PFSK-1 (cell line): ENCODE data around the gene EIF3A. TPM values are rescaled to one million over a fixed set of nuclear protein-coding genes. Genes with fewer than 3 reads are reported as not detected.

Experiments
- FOXP2 ChIP-seq: optimal IDR thresholded peaks from 2 replicates; pipeline ENCODE3; 2011; ENCODE audit warnings: borderline replicate concordance, control low read depth, inconsistent platforms; ENCODE audit not compliant: insufficient read depth; ENCODE audit errors: extremely low read length, extremely low read depth
- POLR2AphosphoS5 ChIP-seq: IDR thresholded peaks from 2 replicates; pipeline ENCODE4 v1.6.1; 2012; ENCODE audit warnings: low read depth, mild to moderate bottlenecking, control low read depth, low read length, moderate library complexity
- REST ChIP-seq, 2 experiments: IDR thresholded peaks; 2 replicates each; pipeline versions ENCODE4 v1.6.1 to v1.8.0; 2011 to 2012; ENCODE audit warnings: low read depth in 2 of 2, low read length in 2 of 2, control low read depth in 1 of 2, inconsistent platforms in 1 of 2, mild to moderate bottlenecking in 1 of 2, moderate library complexity in 1 of 2; ENCODE audit not compliant: insufficient read depth in 1 of 2
- SIN3A ChIP-seq: IDR thresholded peaks from 2 replicates; pipeline ENCODE4 v1.6.1; 2012; ENCODE audit warnings: mild to moderate bottlenecking, low read length, moderate library complexity, borderline replicate concordance; ENCODE audit not compliant: insufficient read depth
- TAF1 ChIP-seq: IDR thresholded peaks from 2 replicates; pipeline ENCODE4 v1.6.1; 2012; ENCODE audit warnings: low read length, control low read depth, borderline replicate concordance; ENCODE audit not compliant: insufficient read depth
- polyA plus RNA-seq: library from polyadenylated mRNA; unstranded; fragments of >200 nt; gene quantifications from one replicate; pipeline ENCODE4 v1.2.1, GENCODE V29; 2012; ENCODE audit warnings: low read depth, missing spikeins; ENCODE audit not compliant: insufficient read length

Gene EIF3A
- polyA plus RNA-seq, result 108 TPM

GRCh38 chr10:119080521-119081259 lies at the start of gene EIF3A:
TSS of gene EIF3A (minus strand) at chr10:119080817. CDS start at chr10:119080676, 141 bp downstream.
- TF ChIP-seq TAF1, result peak; percentile 98
- TF ChIP-seq FOXP2, result peak; percentile 72
- TF ChIP-seq SIN3A, result no peak
- TF ChIP-seq REST (IDR thresholded peaks at IDR 0.05; ENCODE audit: insufficient read depth in 1 of 2, low read depth in 2 of 2, low read length in 2 of 2), result no peak; a peak in 1 of 4 replicates
- peak; percentile 96 for TF ChIP-seq POLR2AphosphoS5

GRCh38 chr10:119129721-119130120 lies 49.1 kb upstream of the EIF3A start:
- TF ChIP-seq POLR2AphosphoS5 (no peak), TAF1 (no peak), FOXP2 (no peak), SIN3A (no peak), REST (IDR thresholded peaks at IDR 0.05; ENCODE audit: insufficient read depth in 1 of 2, low read depth in 2 of 2, low read length in 2 of 2) (no peak)

- TF ChIP-seq TAF1, result no peak
Observed at GRCh38 chr10:119125942-119126341, 45.3 kb upstream of the EIF3A start.

GRCh38 chr10:119120875-119121274 lies 40.3 kb upstream of the EIF3A start:
- no peak for TF ChIP-seq POLR2AphosphoS5
- no peak for TF ChIP-seq TAF1
- TF ChIP-seq FOXP2, result no peak
- TF ChIP-seq REST (IDR thresholded peaks at IDR 0.05; ENCODE audit: insufficient read depth in 1 of 2, low read depth in 2 of 2, low read length in 2 of 2), result no peak
- no peak for TF ChIP-seq SIN3A

- TF ChIP-seq REST (IDR thresholded peaks at IDR 0.05; ENCODE audit: insufficient read depth in 1 of 2, low read depth in 2 of 2, low read length in 2 of 2) (no peak), SIN3A (no peak), TAF1 (no peak), FOXP2 (no peak), POLR2AphosphoS5 (no peak)
Observed at GRCh38 chr10:119120413-119120867, 39.8 kb upstream of the EIF3A start.
